ENCODE measurements around the gene CIAO3.

Gene CIAO3

GRCh38 chr16:785563-786535 is 45.1 kb upstream of the CIAO3 start:
- TF ChIP-seq, protein P1, sequence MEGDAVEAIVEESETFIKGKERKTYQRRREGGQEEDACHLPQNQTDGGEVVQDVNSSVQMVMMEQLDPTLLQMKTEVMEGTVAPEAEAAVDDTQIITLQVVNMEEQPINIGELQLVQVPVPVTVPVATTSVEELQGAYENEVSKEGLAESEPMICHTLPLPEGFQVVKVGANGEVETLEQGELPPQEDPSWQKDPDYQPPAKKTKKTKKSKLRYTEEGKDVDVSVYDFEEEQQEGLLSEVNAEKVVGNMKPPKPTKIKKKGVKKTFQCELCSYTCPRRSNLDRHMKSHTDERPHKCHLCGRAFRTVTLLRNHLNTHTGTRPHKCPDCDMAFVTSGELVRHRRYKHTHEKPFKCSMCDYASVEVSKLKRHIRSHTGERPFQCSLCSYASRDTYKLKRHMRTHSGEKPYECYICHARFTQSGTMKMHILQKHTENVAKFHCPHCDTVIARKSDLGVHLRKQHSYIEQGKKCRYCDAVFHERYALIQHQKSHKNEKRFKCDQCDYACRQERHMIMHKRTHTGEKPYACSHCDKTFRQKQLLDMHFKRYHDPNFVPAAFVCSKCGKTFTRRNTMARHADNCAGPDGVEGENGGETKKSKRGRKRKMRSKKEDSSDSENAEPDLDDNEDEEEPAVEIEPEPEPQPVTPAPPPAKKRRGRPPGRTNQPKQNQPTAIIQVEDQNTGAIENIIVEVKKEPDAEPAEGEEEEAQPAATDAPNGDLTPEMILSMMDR (IDR thresholded peaks at IDR 0.05; ENCODE audit: low read depth, low read length, missing control alignments): peak; percentile 77
- DNase-seq (ENCODE audit: extremely low read depth, low read depth): no peak
- H3K4me3 ChIP-seq (replicated peaks; ENCODE audit: low read depth, low read length): no peak overlapping the region

DNA sequence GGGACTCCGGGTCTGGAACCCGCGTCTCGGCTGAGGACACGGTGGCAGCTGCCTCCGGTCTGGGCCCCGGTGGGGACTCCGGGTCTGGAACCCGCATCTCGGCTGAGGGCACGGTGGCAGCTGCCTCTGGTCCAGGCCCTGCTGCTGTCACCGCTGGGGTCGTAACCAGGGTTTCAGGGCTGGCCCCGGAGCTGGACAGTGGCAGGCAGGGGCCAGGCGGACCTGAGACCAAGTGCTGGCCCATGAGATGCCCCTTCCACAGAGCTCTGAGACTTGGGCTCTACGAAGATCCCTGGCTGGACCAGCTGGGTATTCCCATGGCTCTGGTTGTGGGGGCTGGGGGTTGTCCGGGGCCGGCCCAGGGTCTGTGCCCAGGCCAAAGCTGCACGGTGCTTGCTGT is 43.6 kb upstream of the CIAO3 start:
- no peak for DNase-seq (ENCODE audit: extremely low read depth, low read depth)
- TF ChIP-seq, protein P1 (IDR thresholded peaks at IDR 0.05; ENCODE audit: low read depth, low read length, missing control alignments): no peak
- H3K4me3 ChIP-seq (replicated peaks; ENCODE audit: low read depth, low read length): no peak overlapping the region

- TF ChIP-seq, protein P1 (IDR thresholded peaks at IDR 0.05; ENCODE audit: low read depth, low read length, missing control alignments): no peak
- no peak overlapping the region for H3K4me3 ChIP-seq (replicated peaks; ENCODE audit: low read depth, low read length)
- no peak for DNase-seq (ENCODE audit: extremely low read depth, low read depth)
Observed at GRCh38 chr16:783404-784161, 42.8 kb upstream of the CIAO3 start.

DNA sequence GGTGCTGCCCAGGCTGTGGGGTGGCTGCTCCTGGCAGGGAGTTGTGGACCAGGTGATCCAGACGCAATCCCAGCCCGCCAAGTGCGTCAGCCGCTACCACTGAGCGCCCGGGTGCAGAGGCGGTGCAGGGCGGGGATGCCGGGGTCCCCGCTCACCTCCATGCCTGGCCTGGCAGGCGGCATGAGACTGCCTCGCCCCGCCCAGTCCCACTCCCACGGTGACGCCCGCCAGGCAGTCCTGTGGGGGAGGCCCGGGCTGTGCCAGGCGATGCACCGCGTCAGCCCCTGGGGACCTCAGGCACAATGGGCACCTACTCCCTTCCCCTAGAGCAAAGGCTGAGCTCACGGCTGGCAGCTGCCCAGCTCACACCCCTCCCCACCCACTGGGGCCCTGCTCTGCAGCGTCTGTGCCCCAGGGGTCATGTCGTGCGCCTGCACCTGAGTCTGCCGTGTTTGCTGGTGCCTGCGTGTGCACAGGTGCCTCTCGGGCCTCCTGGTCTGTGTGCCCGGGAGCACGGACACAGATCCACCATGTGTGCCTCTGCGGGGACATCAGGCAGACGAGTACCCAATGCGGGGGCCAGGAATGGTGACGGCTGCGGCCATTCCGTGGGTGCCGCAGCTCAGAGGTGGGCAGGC is 42.1 kb upstream of the CIAO3 start:
- TF ChIP-seq, protein P1 (IDR thresholded peaks at IDR 0.05; ENCODE audit: low read depth, low read length, missing control alignments): no peak
- H3K4me3 ChIP-seq (replicated peaks; ENCODE audit: low read depth, low read length): no peak overlapping the region
- DNase-seq (ENCODE audit: extremely low read depth, low read depth): no peak

- DNase-seq (ENCODE audit: extremely low read depth, low read depth): no peak
- H3K4me3 ChIP-seq (replicated peaks; ENCODE audit: low read depth, low read length): no peak overlapping the region
- TF ChIP-seq, protein P1 (IDR thresholded peaks at IDR 0.05; ENCODE audit: low read depth, low read length, missing control alignments): no peak
Observed at GRCh38 chr16:782258-782657, 41.5 kb upstream of the CIAO3 start.

DNA sequence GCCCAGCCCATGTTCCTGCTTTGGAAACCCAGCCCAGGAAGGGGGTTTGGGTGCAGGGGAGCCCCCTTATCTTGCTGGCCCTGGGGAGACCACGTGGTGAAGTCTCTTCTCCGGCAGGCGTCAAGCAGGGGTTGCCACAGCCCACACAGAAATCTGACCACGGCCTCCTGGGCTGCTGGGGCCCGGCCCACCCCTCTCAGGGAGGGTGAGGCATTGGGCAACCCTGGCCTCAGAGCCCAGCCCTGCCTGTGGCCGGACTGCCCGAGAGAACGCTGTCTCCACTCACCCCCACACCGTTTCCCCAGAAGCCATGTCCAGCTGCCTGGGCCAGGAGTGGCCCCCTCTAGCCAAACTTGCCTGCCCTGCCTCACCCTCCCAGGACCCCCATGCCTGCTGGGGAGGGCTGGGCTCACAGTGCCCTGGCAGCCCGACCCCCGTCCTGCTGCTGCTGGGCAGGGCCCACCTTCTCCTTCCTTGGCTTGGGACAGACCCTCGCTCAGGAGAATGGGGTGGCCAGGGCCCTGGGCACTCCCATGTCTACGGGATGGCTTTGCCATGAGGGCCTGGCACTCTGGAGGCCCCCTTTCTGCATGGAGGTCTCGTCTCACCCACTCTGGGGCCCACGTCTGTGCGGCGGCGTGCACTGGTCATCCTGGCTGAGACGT is 40.7 kb upstream of the CIAO3 start:
- no peak overlapping the region for H3K4me3 ChIP-seq (replicated peaks; ENCODE audit: low read depth, low read length)
- TF ChIP-seq, protein P1 (IDR thresholded peaks at IDR 0.05; ENCODE audit: low read depth, low read length, missing control alignments): no peak
- DNase-seq (ENCODE audit: extremely low read depth, low read depth): no peak

Measured in HFF-Myc (cell line).